ENCODE results near the gene DNAH12.
A peak's percentile ranks its signal among the peaks of the same experiment; 100 is the strongest.

The DNAH12 gene, protein sequence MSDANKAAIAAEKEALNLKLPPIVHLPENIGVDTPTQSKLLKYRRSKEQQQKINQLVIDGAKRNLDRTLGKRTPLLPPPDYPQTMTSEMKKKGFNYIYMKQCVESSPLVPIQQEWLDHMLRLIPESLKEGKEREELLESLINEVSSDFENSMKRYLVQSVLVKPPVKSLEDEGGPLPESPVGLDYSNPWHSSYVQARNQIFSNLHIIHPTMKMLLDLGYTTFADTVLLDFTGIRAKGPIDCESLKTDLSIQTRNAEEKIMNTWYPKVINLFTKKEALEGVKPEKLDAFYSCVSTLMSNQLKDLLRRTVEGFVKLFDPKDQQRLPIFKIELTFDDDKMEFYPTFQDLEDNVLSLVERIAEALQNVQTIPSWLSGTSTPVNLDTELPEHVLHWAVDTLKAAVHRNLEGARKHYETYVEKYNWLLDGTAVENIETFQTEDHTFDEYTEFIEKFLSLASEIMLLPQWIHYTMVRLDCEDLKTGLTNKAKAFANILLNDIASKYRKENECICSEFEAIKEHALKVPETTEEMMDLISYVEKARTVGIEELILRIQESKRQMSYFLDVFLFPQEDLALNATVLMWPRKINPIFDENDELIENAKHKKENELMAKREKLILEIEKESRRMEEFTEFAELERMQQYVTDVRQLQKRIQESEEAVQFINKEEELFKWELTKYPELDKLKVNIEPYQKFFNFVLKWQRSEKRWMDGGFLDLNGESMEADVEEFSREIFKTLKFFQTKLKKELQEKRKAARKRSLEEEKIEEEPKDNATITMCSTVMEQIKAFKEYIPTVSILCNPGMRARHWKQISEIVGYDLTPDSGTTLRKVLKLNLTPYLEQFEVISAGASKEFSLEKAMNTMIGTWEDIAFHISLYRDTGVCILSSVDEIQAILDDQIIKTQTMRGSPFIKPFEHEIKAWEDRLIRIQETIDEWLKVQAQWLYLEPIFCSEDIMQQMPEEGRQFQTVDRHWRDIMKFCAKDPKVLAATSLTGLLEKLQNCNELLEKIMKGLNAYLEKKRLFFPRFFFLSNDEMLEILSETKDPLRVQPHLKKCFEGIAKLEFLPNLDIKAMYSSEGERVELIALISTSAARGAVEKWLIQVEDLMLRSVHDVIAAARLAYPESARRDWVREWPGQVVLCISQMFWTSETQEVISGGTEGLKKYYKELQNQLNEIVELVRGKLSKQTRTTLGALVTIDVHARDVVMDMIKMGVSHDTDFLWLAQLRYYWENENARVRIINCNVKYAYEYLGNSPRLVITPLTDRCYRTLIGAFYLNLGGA (N-terminal part only)

GRCh38 chr3:57544181-57545125 is at the start of gene DNAH12:
TSS of gene DNAH12 (minus strand) at chr3:57544344. CDS start at chr3:57542870, 1,474 bp downstream.
- peak; percentile 94 for DNase-seq

- no peak for DNase-seq
These were observed 48.2 kb upstream of the DNAH12 start for GRCh38 chr3:57592306-57592705.

DNA sequence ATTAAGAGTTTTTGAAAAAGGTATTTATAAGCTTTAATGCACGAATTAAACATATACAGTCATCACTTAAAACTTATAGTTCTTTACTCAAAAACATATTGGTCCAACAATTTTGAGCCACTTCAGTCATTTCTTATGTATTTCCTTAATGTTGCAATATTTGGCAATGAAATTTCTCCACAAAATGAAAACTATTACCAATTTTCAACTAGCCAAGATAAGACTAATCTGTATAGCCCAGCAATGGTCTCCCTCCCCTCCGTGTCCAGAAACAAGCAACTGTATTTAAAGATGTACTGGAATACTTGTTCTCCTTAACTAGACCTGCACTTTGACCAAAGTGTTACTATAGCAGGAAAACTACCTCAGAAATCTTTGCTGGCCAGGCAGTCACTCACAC is 43.8 kb upstream of the DNAH12 start:
- no peak for DNase-seq

GRCh38 chr3:57586778-57587177 is 42.6 kb upstream of the DNAH12 start:
- DNase-seq: no peak

GRCh38 chr3:57583544-57583943 is 39.4 kb upstream of the DNAH12 start:
- no peak for DNase-seq

GRCh38 chr3:57582474-57583168 is 38.5 kb upstream of the DNAH12 start:
- DNase-seq: peak; percentile 62

DNA sequence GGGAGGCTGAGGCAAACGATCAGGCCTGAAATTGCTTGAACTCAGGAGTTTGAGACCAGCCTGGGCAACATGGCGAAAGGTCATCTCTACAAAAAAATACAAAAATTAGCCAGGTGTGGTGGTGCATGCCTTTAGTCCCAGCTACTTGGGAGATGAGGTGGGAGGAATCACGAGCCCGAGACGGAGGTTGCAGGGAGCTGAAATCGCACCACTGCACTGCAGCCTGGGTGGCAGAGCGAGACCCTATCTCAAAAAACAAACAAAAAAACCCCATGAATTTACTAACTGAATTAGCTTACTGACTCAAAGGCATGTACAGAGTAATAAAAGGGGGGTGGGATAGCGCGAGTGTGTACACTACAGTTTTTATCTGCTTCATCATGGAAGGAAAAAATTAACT is 33.7 kb upstream of the DNAH12 start:
- DNase-seq: no peak

- no peak for DNase-seq
These were observed 32.0 kb upstream of the DNAH12 start for GRCh38 chr3:57575966-57576626.

- no peak for DNase-seq
These were observed 28.0 kb upstream of the DNAH12 start for GRCh38 chr3:57572096-57572495.

GRCh38 chr3:57570878-57571277 is 26.7 kb upstream of the DNAH12 start:
- no peak for DNase-seq

- DNase-seq: no peak
These were observed 25.8 kb upstream of the DNAH12 start for GRCh38 chr3:57569859-57570450.

DNA sequence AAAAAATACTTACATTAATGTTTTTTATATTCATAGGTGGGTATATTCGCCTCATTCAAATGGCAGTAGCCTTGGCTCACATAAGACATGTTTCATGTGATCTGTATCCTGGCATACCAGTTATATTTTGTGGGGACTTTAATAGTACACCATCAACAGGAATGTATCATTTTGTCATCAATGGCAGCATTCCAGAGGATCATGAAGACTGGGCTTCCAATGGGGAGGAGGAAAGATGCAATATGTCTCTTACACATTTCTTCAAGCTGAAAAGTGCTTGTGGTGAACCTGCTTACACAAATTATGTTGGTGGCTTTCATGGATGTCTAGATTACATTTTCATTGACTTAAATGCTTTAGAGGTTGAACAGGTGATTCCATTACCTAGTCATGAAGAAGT is 15.4 kb upstream of the DNAH12 start:
- no peak for DNase-seq

- peak; percentile 34 for DNase-seq
These were observed 13.0 kb upstream of the DNAH12 start for GRCh38 chr3:57557085-57557537.

- peak; percentile 56 for DNase-seq
These were observed 12.4 kb upstream of the DNAH12 start for GRCh38 chr3:57556459-57557084.

- peak; percentile 90 for DNase-seq
These were observed 11.8 kb upstream of the DNAH12 start, which contains the start of gene PDE12 for GRCh38 chr3:57555738-57556458. TSS of gene PDE12 (plus strand) at chr3:57556274. CDS start at chr3:57556380, 106 bp downstream.

- peak; percentile 33 for DNase-seq
These were observed 11.2 kb upstream of the DNAH12 start for GRCh38 chr3:57555306-57555705.

DNA sequence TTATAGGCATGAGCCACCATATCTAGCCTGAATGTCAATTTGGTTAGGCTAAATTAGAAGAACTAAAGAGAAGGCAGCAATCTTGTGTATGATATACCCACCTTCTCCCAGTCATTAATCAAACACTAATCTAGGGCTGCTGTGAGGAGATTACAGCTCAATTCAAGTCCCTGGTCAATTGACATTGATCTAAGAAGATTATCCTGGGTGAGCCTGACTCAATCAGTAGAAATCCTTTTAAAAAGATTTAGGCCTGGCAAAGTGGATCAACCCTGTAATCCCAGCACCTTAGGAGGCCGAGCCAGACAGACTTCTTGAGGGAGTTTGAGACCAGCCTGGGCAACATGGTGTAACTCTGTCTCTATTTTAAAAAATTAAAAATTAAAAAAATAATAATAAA is 2.5 kb upstream of the DNAH12 start:
- DNase-seq: no peak

DNA sequence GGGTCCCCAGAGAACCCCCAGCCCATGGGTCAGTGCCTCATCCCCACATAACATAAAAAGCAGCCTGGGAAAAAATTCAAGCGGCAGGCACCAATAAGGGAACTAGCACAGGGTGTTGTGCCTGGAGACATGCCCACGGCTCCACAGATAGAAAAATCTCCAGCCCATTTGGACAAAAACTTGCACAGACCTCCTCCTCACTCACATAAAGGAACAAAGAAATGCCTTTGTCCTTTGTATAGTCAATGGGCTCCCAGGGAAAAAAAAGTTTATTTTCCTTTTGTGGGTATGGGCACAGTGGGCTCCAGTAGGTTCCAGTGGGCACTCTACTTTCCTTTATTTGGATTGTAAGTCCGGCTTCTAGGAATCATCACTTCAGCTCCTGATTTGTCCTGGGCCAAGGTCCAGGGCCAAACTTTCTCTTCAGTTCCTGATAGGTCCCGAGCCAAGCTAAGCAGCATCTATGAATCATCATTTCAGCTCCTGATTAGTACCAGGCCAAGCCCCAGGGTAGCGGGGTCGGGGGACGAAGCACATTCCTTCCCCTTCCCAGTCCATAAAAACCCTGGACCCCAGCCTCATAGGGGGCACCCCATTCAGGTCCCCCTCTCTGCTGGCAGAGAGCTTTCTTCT is 1.6 kb upstream of the DNAH12 start:
- no peak for DNase-seq
